ENCODE data around the gene CADM4.

Gene CADM4

DNA sequence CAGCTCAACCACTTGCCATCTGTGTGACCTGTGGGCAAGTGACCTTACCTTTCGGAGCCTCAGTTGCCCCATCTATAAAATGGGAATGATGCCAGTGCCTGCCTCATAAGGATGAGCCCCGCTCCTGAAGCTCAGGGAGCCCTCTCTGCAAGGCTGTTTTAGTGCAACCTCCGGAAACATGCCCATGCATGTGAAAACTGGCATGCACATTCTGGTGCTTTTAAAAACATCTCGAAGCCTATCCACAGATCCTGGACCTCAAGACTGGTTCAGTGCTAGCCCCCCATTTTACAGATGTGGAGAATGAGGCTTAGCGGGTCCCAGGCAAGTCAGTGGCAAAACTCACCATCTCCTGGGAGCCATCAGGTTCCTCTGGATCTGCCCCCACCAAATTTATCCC lies 5.6 kb downstream of the CADM4 start:
- DNase-seq (ENCODE audit: low read depth), result no peak

DNA sequence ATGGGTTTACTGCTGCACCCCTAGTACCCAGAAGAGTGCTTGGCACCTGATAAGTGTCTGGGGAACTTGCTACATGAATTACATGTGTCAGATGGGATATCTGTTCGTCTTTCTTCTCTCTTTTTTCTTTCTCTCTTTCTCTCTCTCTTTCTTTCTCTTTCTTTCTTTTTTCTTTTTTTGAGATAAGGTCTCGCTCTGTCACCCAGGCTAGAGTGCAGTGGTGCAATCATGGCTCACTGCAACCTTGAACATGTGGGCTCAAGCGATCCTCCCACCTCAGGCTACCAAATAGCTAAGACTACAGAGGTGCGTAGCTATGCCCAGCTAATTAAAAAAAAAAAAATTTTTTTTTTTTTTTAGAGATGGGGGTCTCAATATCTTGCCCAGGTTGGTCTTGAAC lies 6.1 kb downstream of the CADM4 start:
- DNase-seq (ENCODE audit: low read depth), result no peak

- DNase-seq (ENCODE audit: low read depth), result no peak
Measured at GRCh38 chr19:43631491-43631890, 8.2 kb downstream of the CADM4 start.

DNA sequence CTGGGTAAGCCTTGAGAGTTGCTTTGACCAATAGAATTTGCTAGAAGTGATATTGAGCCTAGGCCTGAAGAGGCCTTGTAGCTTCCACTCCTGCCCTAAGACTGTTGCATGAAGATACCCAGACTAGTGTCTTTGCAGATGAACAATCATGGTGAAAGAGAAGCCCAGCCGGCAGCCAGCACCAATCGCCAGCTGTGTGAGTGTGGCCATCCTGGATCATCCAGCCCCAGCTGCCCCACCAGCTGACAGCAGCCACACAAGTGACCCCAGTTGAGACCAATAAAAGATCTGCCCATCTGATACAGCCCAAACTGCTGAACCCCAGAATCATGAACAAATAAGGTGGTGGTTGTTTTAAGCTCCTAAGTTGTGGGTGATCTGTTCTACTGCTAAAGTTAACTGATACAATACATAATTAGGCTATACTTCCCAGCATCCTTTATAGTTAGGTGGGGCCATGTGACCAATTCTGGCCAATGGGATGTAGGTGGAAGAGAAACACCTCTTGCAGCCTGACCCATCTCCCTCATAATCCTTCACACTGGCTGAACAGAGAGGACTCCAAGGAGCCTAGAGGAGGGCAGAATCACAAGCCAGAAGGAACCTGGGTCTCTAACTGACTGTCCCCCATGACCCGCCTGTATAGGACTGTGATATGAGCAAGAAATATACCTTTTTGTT lies 10.9 kb downstream of the CADM4 start:
- DNase-seq (ENCODE audit: low read depth), result no peak

- DNase-seq (ENCODE audit: low read depth), result no peak
Measured at GRCh38 chr19:43626838-43627237, 12.8 kb downstream of the CADM4 start.

- peak; percentile 18 for DNase-seq (ENCODE audit: low read depth)
Measured at GRCh38 chr19:43625918-43626579, 13.6 kb downstream of the CADM4 start.

DNA sequence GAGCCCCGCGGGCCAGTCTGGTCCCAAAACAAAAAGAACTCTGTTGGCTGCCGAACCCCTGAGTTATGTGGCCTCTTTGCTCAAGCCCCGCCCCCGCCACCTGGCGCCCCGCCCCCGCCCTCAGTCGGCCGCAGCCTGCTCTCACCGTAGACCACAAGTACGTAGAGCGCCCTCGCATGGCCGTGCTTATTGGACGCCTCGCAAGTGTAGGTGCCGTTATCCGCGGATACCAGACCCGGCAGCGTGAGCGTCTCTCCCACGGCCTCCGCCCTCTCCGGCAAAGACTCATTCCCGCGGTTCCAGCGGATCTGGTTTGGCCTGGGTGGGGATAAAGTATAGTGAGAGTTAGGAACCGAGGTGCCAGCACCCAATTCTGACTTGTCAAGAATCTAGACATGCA lies 14.7 kb downstream of the CADM4 start:
- no peak for DNase-seq (ENCODE audit: low read depth)

- no peak for DNase-seq (ENCODE audit: low read depth)
Measured at GRCh38 chr19:43623889-43624670, 15.6 kb downstream of the CADM4 start.

GRCh38 chr19:43622956-43623355 lies 16.7 kb downstream of the CADM4 start:
- DNase-seq (ENCODE audit: low read depth), result no peak

DNA sequence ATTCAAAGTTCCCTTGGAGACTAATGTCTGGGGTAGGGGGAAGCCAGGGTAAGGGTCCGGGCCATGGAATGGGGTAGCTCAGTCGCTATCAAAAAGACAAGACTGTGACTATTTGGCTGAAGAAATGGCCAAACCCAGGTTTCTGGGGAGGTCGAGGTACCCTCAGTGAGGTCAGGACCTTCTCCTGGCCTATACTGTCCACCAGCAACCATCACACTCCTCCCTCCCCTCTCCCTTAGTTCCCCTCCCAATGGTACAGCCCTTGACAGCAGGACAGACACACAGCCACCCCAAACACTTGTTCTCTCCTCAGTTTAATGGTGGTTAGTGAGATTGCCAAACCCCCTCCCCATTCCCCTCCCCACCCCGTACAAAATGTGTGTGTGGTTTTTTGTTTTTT lies 17.6 kb downstream of the CADM4 start:
- no peak for DNase-seq (ENCODE audit: low read depth)

GRCh38 chr19:43620061-43621001 lies 19.3 kb downstream of the CADM4 start:
- no peak for DNase-seq (ENCODE audit: low read depth)

GRCh38 chr19:43619262-43620060 lies 20.2 kb downstream of the CADM4 start, which contains the start of gene ZNF428:
Gene ZNF428 (minus strand): TSS chr19:43619629. CDS start chr19:43614304, 5,325 bp downstream.
- DNase-seq (ENCODE audit: low read depth), result peak; percentile 87

DNA sequence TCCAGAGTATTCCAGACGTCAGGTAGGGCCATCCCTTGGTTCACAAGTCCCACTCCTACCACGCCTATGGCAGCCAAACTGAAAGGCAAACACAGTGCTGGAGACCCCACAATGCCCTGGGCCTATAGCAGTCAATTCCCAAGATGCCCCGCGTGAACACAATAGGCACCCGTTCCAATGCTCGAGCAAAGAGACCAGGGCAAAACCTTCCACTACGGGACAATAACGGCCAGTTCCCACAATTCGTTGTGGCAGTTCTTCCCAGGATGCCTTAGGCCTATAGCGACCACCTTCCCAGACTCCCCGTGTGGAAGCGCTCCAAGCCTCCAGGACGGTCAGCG lies 20.8 kb downstream of the CADM4 start:
- DNase-seq (ENCODE audit: low read depth), result peak; percentile 55

- no peak for DNase-seq (ENCODE audit: low read depth)
Measured at GRCh38 chr19:43616954-43617353, 22.7 kb downstream of the CADM4 start.

- DNase-seq (ENCODE audit: low read depth), result no peak
Measured at GRCh38 chr19:43616306-43616705, 23.3 kb downstream of the CADM4 start.

DNA sequence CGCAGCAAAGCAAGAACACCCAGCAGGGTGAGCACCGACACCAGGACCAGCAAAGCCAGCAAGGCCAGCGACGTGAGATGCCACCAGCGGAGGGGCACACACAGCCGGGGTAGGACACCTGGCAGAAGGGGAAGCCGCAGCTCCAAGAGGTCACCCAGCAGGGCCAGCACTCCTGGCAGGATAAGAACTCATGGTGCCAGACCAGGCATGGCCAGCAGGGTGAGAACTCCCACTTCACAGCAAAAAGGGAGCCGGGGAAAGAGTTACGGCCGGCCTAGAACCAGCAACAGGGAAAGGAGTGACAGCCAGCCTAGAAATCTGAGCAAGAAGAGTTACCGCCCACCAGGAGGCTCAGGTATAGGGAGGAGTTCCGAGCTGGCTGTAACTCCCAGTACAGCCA lies 27.3 kb downstream of the CADM4 start:
- DNase-seq (ENCODE audit: low read depth), result no peak

GRCh38 chr19:43611788-43612187 lies 27.9 kb downstream of the CADM4 start, which contains the start of gene SRRM5:
Gene SRRM5 (plus strand): TSS chr19:43612088. CDS start chr19:43612122, 34 bp downstream.
- no peak for DNase-seq (ENCODE audit: low read depth)

DNA sequence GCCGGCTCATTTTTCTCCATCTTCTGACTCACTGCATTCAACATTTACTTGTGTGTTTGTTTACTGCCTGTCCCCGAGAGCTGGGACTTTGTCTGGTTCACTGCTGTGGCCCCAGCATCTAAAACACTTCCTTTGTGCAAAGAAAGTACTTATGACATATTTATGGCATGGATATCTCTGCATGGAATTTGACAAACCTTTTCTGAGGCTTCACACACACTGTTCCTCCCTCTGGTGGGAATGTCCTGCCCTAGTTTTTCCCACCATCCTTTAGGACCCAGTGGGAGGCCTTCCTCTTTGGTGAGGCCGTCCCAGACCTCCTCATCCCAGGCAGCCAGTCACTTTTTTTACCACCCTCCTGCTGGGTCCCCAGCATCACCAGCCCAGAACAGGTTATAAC lies 29.2 kb downstream of the CADM4 start:
- DNase-seq (ENCODE audit: low read depth), result peak; percentile 21

DNA sequence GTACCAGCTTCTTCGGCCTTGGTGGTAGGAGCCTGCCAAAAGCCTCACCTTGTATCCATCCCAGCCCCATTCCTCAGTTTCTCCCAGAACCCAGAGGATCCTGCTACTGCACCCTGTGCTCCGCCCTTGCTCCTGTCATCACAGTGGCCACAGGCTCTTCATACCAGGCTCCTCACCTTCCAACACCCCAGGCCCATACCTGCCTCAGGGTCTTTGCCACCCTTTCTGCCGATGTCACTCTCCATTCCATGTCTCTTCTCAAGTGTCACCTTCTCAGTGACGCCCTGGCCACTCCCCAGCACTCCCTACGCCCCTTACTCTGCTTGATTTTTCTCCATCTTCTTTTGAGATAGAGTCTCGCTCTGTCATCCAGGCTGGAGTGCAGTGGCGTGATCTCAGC lies 29.8 kb downstream of the CADM4 start:
- no peak for DNase-seq (ENCODE audit: low read depth)

- no peak for DNase-seq (ENCODE audit: low read depth)
Measured at GRCh38 chr19:43607238-43608205, 32.1 kb downstream of the CADM4 start.

All from ELR (cell line).